Measurements from ENCODE around the gene TMEM82. TPM values are rescaled to one million over a fixed set of nuclear protein-coding genes. Genes with fewer than 3 reads are reported as not detected.

The TMEM82 gene
- total RNA-seq, 1 donor from 2014 or later, result not detected

GRCh38 chr1:15753776-15754175 is 11.5 kb downstream of the TMEM82 start:
- Histone ChIP-seq H3K27ac (ENCODE audit: low read depth, low read length) (no peak overlapping the region), H3K27me3 (ENCODE audit: control insufficient read depth in 3 of 3, insufficient read depth in 3 of 3, low read length in 3 of 3) (peaks cover 0 to 16% (median 4%) of the 10 kb centered on the region in 3 donors), H3K36me3 (ENCODE audit: control insufficient read depth in 3 of 3, insufficient read depth in 3 of 3, low read length in 3 of 3) (no peaks in the 10 kb centered on the region), H3K9me3 (ENCODE audit: control insufficient read depth in 3 of 3, low read length in 3 of 3) (no peaks in the 10 kb centered on the region), H3K4me1 (ENCODE audit: control insufficient read depth in 3 of 3, insufficient read depth in 3 of 3, low read length in 3 of 3) (peaks cover 7 to 22% (median 14%) of the 10 kb centered on the region in 3 donors), H3K4me3 (ENCODE audit: low read length in 3 of 3) (no peak overlapping the region), H3K9ac (ENCODE audit: low read depth in 1 of 3, low read length in 3 of 3) (no peak overlapping the region)

GRCh38 chr1:15755021-15755645 is 12.8 kb downstream of the TMEM82 start:
- Histone ChIP-seq H3K36me3 (ENCODE audit: control insufficient read depth in 3 of 3, insufficient read depth in 3 of 3, low read length in 3 of 3) (no peaks in the 10 kb centered on the region), H3K4me3 (ENCODE audit: low read length in 3 of 3) (no peak overlapping the region), H3K27me3 (ENCODE audit: control insufficient read depth in 3 of 3, insufficient read depth in 3 of 3, low read length in 3 of 3) (peaks cover 0 to 21% (median 13%) of the 10 kb centered on the region in 3 donors), H3K9me3 (ENCODE audit: control insufficient read depth in 3 of 3, low read length in 3 of 3) (no peaks in the 10 kb centered on the region), H3K9ac (ENCODE audit: low read depth in 1 of 3, low read length in 3 of 3) (no peak overlapping the region), H3K27ac (ENCODE audit: low read depth, low read length) (no peak overlapping the region), H3K4me1 (ENCODE audit: control insufficient read depth in 3 of 3, insufficient read depth in 3 of 3, low read length in 3 of 3) (peaks cover 11 to 22% (median 17%) of the 10 kb centered on the region in 3 donors)

- no peaks in the 10 kb centered on the region for H3K9me3 ChIP-seq (ENCODE audit: control insufficient read depth in 3 of 3, low read length in 3 of 3)
- peaks cover 0 to 23% (median 15%) of the 10 kb centered on the region in 3 donors for H3K27me3 ChIP-seq (ENCODE audit: control insufficient read depth in 3 of 3, insufficient read depth in 3 of 3, low read length in 3 of 3)
- no peak overlapping the region for H3K27ac ChIP-seq (ENCODE audit: low read depth, low read length)
- H3K4me1 ChIP-seq (ENCODE audit: control insufficient read depth in 3 of 3, insufficient read depth in 3 of 3, low read length in 3 of 3), result peaks cover 13 to 25% (median 19%) of the 10 kb centered on the region in 3 donors
- H3K9ac ChIP-seq (ENCODE audit: low read depth in 1 of 3, low read length in 3 of 3), result no peak overlapping the region
- H3K4me3 ChIP-seq (ENCODE audit: low read length in 3 of 3), result no peak overlapping the region
- no peaks in the 10 kb centered on the region for H3K36me3 ChIP-seq (ENCODE audit: control insufficient read depth in 3 of 3, insufficient read depth in 3 of 3, low read length in 3 of 3)
Observed at GRCh38 chr1:15755646-15756040, 13.3 kb downstream of the TMEM82 start.

- Histone ChIP-seq H3K36me3 (ENCODE audit: control insufficient read depth in 3 of 3, insufficient read depth in 3 of 3, low read length in 3 of 3) (no peaks in the 10 kb centered on the region), H3K9ac (ENCODE audit: low read depth in 1 of 3, low read length in 3 of 3) (peak overlapping the region in 1 of 3 donors; percentile 60), H3K27ac (ENCODE audit: low read depth, low read length) (no peak overlapping the region), H3K4me3 (ENCODE audit: low read length in 3 of 3) (peak overlapping the region in 1 of 3 donors; percentile 49), H3K27me3 (ENCODE audit: control insufficient read depth in 3 of 3, insufficient read depth in 3 of 3, low read length in 3 of 3) (peaks cover 0 to 30% (median 21%) of the 10 kb centered on the region in 3 donors), H3K9me3 (ENCODE audit: control insufficient read depth in 3 of 3, low read length in 3 of 3) (no peaks in the 10 kb centered on the region), H3K4me1 (ENCODE audit: control insufficient read depth in 3 of 3, insufficient read depth in 3 of 3, low read length in 3 of 3) (peaks cover 19 to 26% (median 20%) of the 10 kb centered on the region in 3 donors)
Observed at GRCh38 chr1:15756143-15757015, 14.1 kb downstream of the TMEM82 start.

GRCh38 chr1:15757016-15757543 is 14.8 kb downstream of the TMEM82 start:
- Histone ChIP-seq H3K9ac (ENCODE audit: low read depth in 1 of 3, low read length in 3 of 3) (no peak overlapping the region), H3K27ac (ENCODE audit: low read depth, low read length) (no peak overlapping the region), H3K4me3 (ENCODE audit: low read length in 3 of 3) (no peak overlapping the region), H3K36me3 (ENCODE audit: control insufficient read depth in 3 of 3, insufficient read depth in 3 of 3, low read length in 3 of 3) (no peaks in the 10 kb centered on the region), H3K4me1 (ENCODE audit: control insufficient read depth in 3 of 3, insufficient read depth in 3 of 3, low read length in 3 of 3) (peaks cover 19 to 26% (median 20%) of the 10 kb centered on the region in 3 donors), H3K9me3 (ENCODE audit: control insufficient read depth in 3 of 3, low read length in 3 of 3) (no peaks in the 10 kb centered on the region), H3K27me3 (ENCODE audit: control insufficient read depth in 3 of 3, insufficient read depth in 3 of 3, low read length in 3 of 3) (peaks cover 0 to 35% (median 21%) of the 10 kb centered on the region in 3 donors)

GRCh38 chr1:15757575-15758342 is 15.5 kb downstream of the TMEM82 start:
- Histone ChIP-seq H3K27me3 (ENCODE audit: control insufficient read depth in 3 of 3, insufficient read depth in 3 of 3, low read length in 3 of 3) (peaks cover 0 to 35% (median 21%) of the 10 kb centered on the region in 3 donors), H3K9me3 (ENCODE audit: control insufficient read depth in 3 of 3, low read length in 3 of 3) (no peaks in the 10 kb centered on the region), H3K9ac (ENCODE audit: low read depth in 1 of 3, low read length in 3 of 3) (peak overlapping the region in 2 of 3 donors; percentile 38 to 40), H3K4me3 (ENCODE audit: low read length in 3 of 3) (peak overlapping the region in 1 of 3 donors; percentile 43), H3K4me1 (ENCODE audit: control insufficient read depth in 3 of 3, insufficient read depth in 3 of 3, low read length in 3 of 3) (peaks cover 19 to 26% (median 20%) of the 10 kb centered on the region in 3 donors), H3K27ac (ENCODE audit: low read depth, low read length) (peak overlapping the region; percentile 7), H3K36me3 (ENCODE audit: control insufficient read depth in 3 of 3, insufficient read depth in 3 of 3, low read length in 3 of 3) (no peaks in the 10 kb centered on the region)

GRCh38 chr1:15758343-15758931 is 16.1 kb downstream of the TMEM82 start, which contains the start of gene FBLIM1:
Gene FBLIM1 (plus strand): TSS chr1:15758795. CDS start chr1:15764984, 6,189 bp downstream.
- Histone ChIP-seq H3K27me3 (ENCODE audit: control insufficient read depth in 3 of 3, insufficient read depth in 3 of 3, low read length in 3 of 3) (peaks cover 0 to 35% (median 21%) of the 10 kb centered on the region in 3 donors), H3K9ac (ENCODE audit: low read depth in 1 of 3, low read length in 3 of 3) (peak within 1 kb of the TSS; percentile 38 to 68 (median 43)), H3K4me1 (ENCODE audit: control insufficient read depth in 3 of 3, insufficient read depth in 3 of 3, low read length in 3 of 3) (peaks cover 19 to 26% (median 20%) of the 10 kb centered on the region in 3 donors), H3K4me3 (ENCODE audit: low read length in 3 of 3) (peak within 1 kb of the TSS; percentile 43 to 49 (median 46)), H3K27ac (ENCODE audit: low read depth, low read length) (peak within 1 kb of the TSS; percentile 12), H3K9me3 (ENCODE audit: control insufficient read depth in 3 of 3, low read length in 3 of 3) (no peaks in the 10 kb centered on the region), H3K36me3 (ENCODE audit: control insufficient read depth in 3 of 3, insufficient read depth in 3 of 3, low read length in 3 of 3) (no peaks in the 10 kb centered on the region)

GRCh38 chr1:15758953-15759661 is 16.8 kb downstream of the TMEM82 start:
- Histone ChIP-seq H3K4me3 (ENCODE audit: low read length in 3 of 3) (peak overlapping the region; percentile 43 to 49 (median 46)), H3K4me1 (ENCODE audit: control insufficient read depth in 3 of 3, insufficient read depth in 3 of 3, low read length in 3 of 3) (peaks cover 19 to 26% (median 20%) of the 10 kb centered on the region in 3 donors), H3K27ac (ENCODE audit: low read depth, low read length) (peak overlapping the region; percentile 12), H3K9me3 (ENCODE audit: control insufficient read depth in 3 of 3, low read length in 3 of 3) (no peaks in the 10 kb centered on the region), H3K36me3 (ENCODE audit: control insufficient read depth in 3 of 3, insufficient read depth in 3 of 3, low read length in 3 of 3) (no peaks in the 10 kb centered on the region), H3K9ac (ENCODE audit: low read depth in 1 of 3, low read length in 3 of 3) (peak overlapping the region; percentile 38 to 68 (median 43)), H3K27me3 (ENCODE audit: control insufficient read depth in 3 of 3, insufficient read depth in 3 of 3, low read length in 3 of 3) (peaks cover 0 to 35% (median 21%) of the 10 kb centered on the region in 3 donors)
